ENCODE data around the gene BBC3. TPM values are rescaled to one million over a fixed set of nuclear protein-coding genes. Genes with fewer than 3 reads are reported as not detected.

Gene BBC3
- total RNA-seq, 6 experiments from 2014 or later = 1.8 to 8.0 (median 3.1) TPM

- 48% methylated on average over 5 of the region's 6 CpGs for whole genome bisulfite sequencing (ENCODE audit: insufficient coverage, low coverage, low lambda C conversion rate, missing lambda C conversion rate)
- intact Hi-C loops (cut with DNase I) = loop anchor here in 1 of 2 donors (5.0 to 10.0 kb wide), 2 partner anchors 33 to 96 kb away; no protein-coding TSS in a partner anchor
These were observed 9.6 kb upstream of the BBC3 start for GRCh38 chr19:47240556-47240955.

DNA sequence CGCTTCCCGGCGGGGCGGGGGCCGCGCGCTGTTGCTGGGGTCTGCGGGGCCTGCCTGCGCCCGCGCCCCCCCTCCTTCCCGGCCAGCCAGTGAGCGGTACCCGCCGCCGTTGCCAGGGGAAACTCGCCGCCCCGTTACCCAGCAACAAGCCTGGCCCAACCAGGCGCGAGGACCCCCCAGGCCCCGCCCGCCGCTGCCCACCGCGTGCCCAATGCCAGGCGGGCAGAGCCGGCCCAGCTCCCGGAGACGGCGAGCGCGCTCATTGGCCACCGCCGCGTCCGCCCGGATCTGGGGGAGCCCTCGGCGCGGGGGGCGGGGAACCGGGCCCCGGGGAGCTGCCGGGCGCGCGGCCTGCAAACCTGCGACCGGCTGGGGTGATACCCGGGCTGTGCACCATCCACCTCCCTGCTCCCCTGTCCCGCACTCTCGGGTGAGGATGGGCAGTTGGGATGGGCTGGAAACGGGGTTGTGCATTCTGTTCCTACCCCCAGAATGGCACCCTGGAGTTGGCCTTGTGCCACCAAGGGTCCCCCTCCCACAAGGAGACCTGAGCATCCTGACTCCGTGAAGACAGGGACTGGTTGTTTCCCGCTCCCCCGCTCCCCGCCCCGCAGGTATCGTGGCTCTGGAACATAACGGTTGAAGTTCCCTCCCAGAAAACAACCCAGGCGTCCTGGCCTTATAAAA lies 8.8 kb upstream of the BBC3 start:
- no peaks in the 10 kb centered on the region for H3K27me3 ChIP-seq
- peaks cover 0 to 8% (median 0%) of the 10 kb centered on the region in 4 donors for H3K4me1 ChIP-seq
- intact Hi-C loops (cut with DNase I) = loop anchor here in 1 of 2 donors (5.0 to 10.0 kb wide), 2 partner anchors 32 to 95 kb away; no protein-coding TSS in a partner anchor
- TF ChIP-seq POLR2A (IDR thresholded peaks at IDR 0.05) (no peak), CTCF (IDR thresholded peaks at IDR 0.05) (no peak)
- no peak for ATAC-seq
- H3K9me3 ChIP-seq = no peaks in the 10 kb centered on the region
- peak overlapping the region in 1 of 3 donors; percentile 19 for H3K4me3 ChIP-seq
- no peak overlapping the region for H3K27ac ChIP-seq
- WGBS (ENCODE audit: insufficient coverage, low coverage, low lambda C conversion rate, missing lambda C conversion rate) = 0% methylated on average over 4 of the region's 62 CpGs
- no peaks in the 10 kb centered on the region for H3K36me3 ChIP-seq
- no peak for DNase-seq

More at GRCh38 chr19:47240556-47240955, 9.6 kb upstream of the BBC3 start:
- TF ChIP-seq CTCF (IDR thresholded peaks at IDR 0.05) (no peak), POLR2A (IDR thresholded peaks at IDR 0.05) (no peak)
- no peak overlapping the region for H3K27ac ChIP-seq
- no peak for ATAC-seq
- H3K36me3 ChIP-seq = no peaks in the 10 kb centered on the region
- H3K4me1 ChIP-seq = peaks cover 0 to 8% (median 0%) of the 10 kb centered on the region in 4 donors
- DNase-seq = no peak
- no peak overlapping the region for H3K4me3 ChIP-seq
- H3K27me3 ChIP-seq = no peaks in the 10 kb centered on the region
- no peaks in the 10 kb centered on the region for H3K9me3 ChIP-seq

GRCh38 chr19:47239152-47239551 lies 8.2 kb upstream of the BBC3 start:
- H3K4me1 ChIP-seq = peaks cover 0 to 4% (median 0%) of the 10 kb centered on the region in 4 donors
- no peaks in the 10 kb centered on the region for H3K27me3 ChIP-seq
- ATAC-seq (no peak), DNase-seq (no peak)
- H3K4me3 ChIP-seq = peak overlapping the region in 1 of 3 donors; percentile 19
- no peaks in the 10 kb centered on the region for H3K9me3 ChIP-seq
- WGBS (ENCODE audit: insufficient coverage, low coverage, low lambda C conversion rate, missing lambda C conversion rate) = 40% methylated on average over 6 of the region's 16 CpGs
- TF ChIP-seq CTCF (IDR thresholded peaks at IDR 0.05) = no peak
- H3K27ac ChIP-seq = no peak overlapping the region
- intact Hi-C loops (cut with DNase I) = no loop called here
- no peaks in the 10 kb centered on the region for H3K36me3 ChIP-seq

- Histone ChIP-seq H3K27me3 (no peaks in the 10 kb centered on the region), H3K36me3 (no peaks in the 10 kb centered on the region), H3K4me3 (no peak overlapping the region), H3K9me3 (no peaks in the 10 kb centered on the region), H3K4me1 (peaks cover 0 to 12% (median 5%) of the 10 kb centered on the region in 4 donors), H3K27ac (no peak overlapping the region)
- intact Hi-C loops (cut with DNase I) = no loop called here
- ATAC-seq = no peak
- no peak for TF ChIP-seq POLR2A (IDR thresholded peaks at IDR 0.05)
- no peak for TF ChIP-seq CTCF (IDR thresholded peaks at IDR 0.05)
- no peak for DNase-seq
- 87% methylated on average over 12 of the region's 12 CpGs for WGBS (ENCODE audit: insufficient coverage, low coverage, low lambda C conversion rate, missing lambda C conversion rate)
These were observed 5.2 kb upstream of the BBC3 start for GRCh38 chr19:47236072-47236675.

Measured in right lobe of liver (tissue), 6 donors.